Measurements from ENCODE around the gene AFF3.
A peak's percentile ranks its signal among the peaks of the same experiment; 100 is the strongest.

The AFF3 gene

GRCh38 chr2:99622534-99622933, 519.9 kb downstream of the AFF3 start:
- DNase-seq = no peak

GRCh38 chr2:99621774-99622173, 520.6 kb downstream of the AFF3 start:
- Histone ChIP-seq H4K91ac (ENCODE audit: low read depth, low read length) (peak overlapping the region; percentile 13), H2AFZ (ENCODE audit: insufficient read depth, low read length, poor library complexity) (no peak overlapping the region), H3K4me3 (ENCODE audit: low read depth, low read length) (no peak overlapping the region), H3K4me2 (ENCODE audit: low read length) (no peak overlapping the region), H2AK5ac (ENCODE audit: low read length) (no peak overlapping the region), H3K18ac (ENCODE audit: low read length) (no peak overlapping the region), H3K79me1 (ENCODE audit: low read length) (no peaks in the 10 kb centered on the region), H3K9me3 (ENCODE audit: insufficient read depth, low read depth, low read length) (peaks cover 5% of the 10 kb centered on the region), H3K27me3 (ENCODE audit: insufficient read depth, low read length) (no peaks in the 10 kb centered on the region), H3K4ac (ENCODE audit: low read depth, low read length) (no peak overlapping the region), H4K12ac (ENCODE audit: low read depth, low read length) (no peak overlapping the region), H2BK5ac (ENCODE audit: low read depth, low read length, poor library complexity) (no peak overlapping the region), H2BK120ac (ENCODE audit: insufficient read depth, low read length, poor library complexity) (no peak overlapping the region), H3K4me1 (ENCODE audit: control insufficient read depth in 1 of 2, insufficient read depth in 2 of 2, low read length in 2 of 2) (peaks cover 5 to 10% of the 10 kb centered on the region in 2 experiments), H3K23ac (ENCODE audit: low read length) (no peak overlapping the region), H3K9ac (ENCODE audit: low read length) (no peak overlapping the region), H2BK12ac (ENCODE audit: low read length) (no peak overlapping the region), H3K14ac (ENCODE audit: low read length) (no peak overlapping the region), H4K8ac (ENCODE audit: low read depth, low read length) (no peak overlapping the region), H3K27ac (ENCODE audit: low read depth, low read length) (no peak overlapping the region), H3K79me2 (ENCODE audit: control insufficient read depth, insufficient read depth, low read length, poor library complexity) (no peaks in the 10 kb centered on the region), H3K36me3 (ENCODE audit: control insufficient read depth in 1 of 2, insufficient read depth in 2 of 2, low read length in 2 of 2) (no peaks in the 10 kb centered on the region)
- no CpG with 5 or more reads among the region's 5 CpGs for WGBS (ENCODE audit: extremely low coverage, insufficient coverage, insufficient read length)
- no peak for DNase-seq

More at GRCh38 chr2:99622534-99622933, 519.9 kb downstream of the AFF3 start:
- Histone ChIP-seq H3K79me2 (ENCODE audit: control insufficient read depth, insufficient read depth, low read length, poor library complexity) (no peaks in the 10 kb centered on the region), H3K4me2 (ENCODE audit: low read length) (no peak overlapping the region), H3K36me3 (ENCODE audit: control insufficient read depth in 1 of 2, insufficient read depth in 2 of 2, low read length in 2 of 2) (no peaks in the 10 kb centered on the region), H2BK5ac (ENCODE audit: low read depth, low read length, poor library complexity) (no peak overlapping the region), H2AK5ac (ENCODE audit: low read length) (no peak overlapping the region), H2BK12ac (ENCODE audit: low read length) (no peak overlapping the region), H3K23ac (ENCODE audit: low read length) (no peak overlapping the region), H3K27ac (ENCODE audit: low read depth, low read length) (no peak overlapping the region), H3K18ac (ENCODE audit: low read length) (no peak overlapping the region), H3K27me3 (ENCODE audit: insufficient read depth, low read length) (no peaks in the 10 kb centered on the region), H2AFZ (ENCODE audit: insufficient read depth, low read length, poor library complexity) (no peak overlapping the region), H3K79me1 (ENCODE audit: low read length) (no peaks in the 10 kb centered on the region), H3K9ac (ENCODE audit: low read length) (no peak overlapping the region), H4K12ac (ENCODE audit: low read depth, low read length) (no peak overlapping the region), H2BK120ac (ENCODE audit: insufficient read depth, low read length, poor library complexity) (no peak overlapping the region), H3K4ac (ENCODE audit: low read depth, low read length) (no peak overlapping the region), H3K4me3 (ENCODE audit: low read depth, low read length) (no peak overlapping the region), H3K9me3 (ENCODE audit: insufficient read depth, low read depth, low read length) (peaks cover 5% of the 10 kb centered on the region), H4K91ac (ENCODE audit: low read depth, low read length) (no peak overlapping the region), H3K4me1 (ENCODE audit: control insufficient read depth in 1 of 2, insufficient read depth in 2 of 2, low read length in 2 of 2) (peaks cover 5 to 10% of the 10 kb centered on the region in 2 experiments), H4K8ac (ENCODE audit: low read depth, low read length) (no peak overlapping the region), H3K14ac (ENCODE audit: low read length) (no peak overlapping the region)
- WGBS (ENCODE audit: extremely low coverage, insufficient coverage, insufficient read length) = no CpG with 5 or more reads among the region's 6 CpGs

GRCh38 chr2:99621106-99621505, 521.3 kb downstream of the AFF3 start:
- no peak overlapping the region for H3K4me3 ChIP-seq (ENCODE audit: low read depth, low read length)
- no peak overlapping the region for H2AFZ ChIP-seq (ENCODE audit: insufficient read depth, low read length, poor library complexity)
- no peak overlapping the region for H3K14ac ChIP-seq (ENCODE audit: low read length)
- DNase-seq = no peak
- no peak overlapping the region for H3K9ac ChIP-seq (ENCODE audit: low read length)
- H2BK120ac ChIP-seq (ENCODE audit: insufficient read depth, low read length, poor library complexity) = no peak overlapping the region
- no peak overlapping the region for H2BK5ac ChIP-seq (ENCODE audit: low read depth, low read length, poor library complexity)
- no peaks in the 10 kb centered on the region for H3K27me3 ChIP-seq (ENCODE audit: insufficient read depth, low read length)
- no peak overlapping the region for H4K12ac ChIP-seq (ENCODE audit: low read depth, low read length)
- H3K36me3 ChIP-seq (ENCODE audit: control insufficient read depth in 1 of 2, insufficient read depth in 2 of 2, low read length in 2 of 2) = no peaks in the 10 kb centered on the region
- no peaks in the 10 kb centered on the region for H3K79me1 ChIP-seq (ENCODE audit: low read length)
- H3K9me3 ChIP-seq (ENCODE audit: insufficient read depth, low read depth, low read length) = peaks cover 5% of the 10 kb centered on the region
- no peak overlapping the region for H2AK5ac ChIP-seq (ENCODE audit: low read length)
- H3K79me2 ChIP-seq (ENCODE audit: control insufficient read depth, insufficient read depth, low read length, poor library complexity) = no peaks in the 10 kb centered on the region
- no peak overlapping the region for H2BK12ac ChIP-seq (ENCODE audit: low read length)
- no CpG with 5 or more reads among the region's 4 CpGs for WGBS (ENCODE audit: extremely low coverage, insufficient coverage, insufficient read length)
- no peak overlapping the region for H3K18ac ChIP-seq (ENCODE audit: low read length)
- no peak overlapping the region for H3K23ac ChIP-seq (ENCODE audit: low read length)
- no peak overlapping the region for H4K91ac ChIP-seq (ENCODE audit: low read depth, low read length)
- H3K27ac ChIP-seq (ENCODE audit: low read depth, low read length) = no peak overlapping the region
- peaks cover 5 to 10% of the 10 kb centered on the region in 2 experiments for H3K4me1 ChIP-seq (ENCODE audit: control insufficient read depth in 1 of 2, insufficient read depth in 2 of 2, low read length in 2 of 2)
- no peak overlapping the region for H3K4ac ChIP-seq (ENCODE audit: low read depth, low read length)
- H3K4me2 ChIP-seq (ENCODE audit: low read length) = no peak overlapping the region
- H4K8ac ChIP-seq (ENCODE audit: low read depth, low read length) = no peak overlapping the region

DNA sequence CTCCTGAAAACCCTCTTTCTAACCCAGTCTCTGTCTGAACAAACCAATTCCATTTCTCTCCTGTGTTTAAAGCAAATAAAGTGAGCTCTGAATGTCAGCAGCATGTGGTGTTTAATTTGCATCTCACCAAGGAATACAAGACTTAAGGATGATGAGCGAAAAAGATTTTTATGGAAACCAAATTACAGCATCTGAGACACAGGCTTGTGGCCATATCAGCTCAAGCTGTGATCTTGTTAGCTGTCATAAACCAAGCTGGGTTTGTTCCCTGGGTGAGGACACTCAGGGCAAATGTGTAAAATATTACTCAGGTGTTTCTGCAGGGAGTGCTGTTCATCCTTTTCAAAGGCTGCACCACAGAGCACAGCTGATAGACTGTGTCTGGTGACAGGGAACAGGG, 523.2 kb downstream of the AFF3 start:
- Histone ChIP-seq H2BK12ac (ENCODE audit: low read length) (no peak overlapping the region), H3K27me3 (ENCODE audit: insufficient read depth, low read length) (no peaks in the 10 kb centered on the region), H4K91ac (ENCODE audit: low read depth, low read length) (no peak overlapping the region), H4K8ac (ENCODE audit: low read depth, low read length) (no peak overlapping the region), H3K4ac (ENCODE audit: low read depth, low read length) (no peak overlapping the region), H3K4me3 (ENCODE audit: low read depth, low read length) (no peak overlapping the region), H3K4me1 (ENCODE audit: control insufficient read depth in 1 of 2, insufficient read depth in 2 of 2, low read length in 2 of 2) (peaks cover 5 to 10% of the 10 kb centered on the region in 2 experiments), H2BK120ac (ENCODE audit: insufficient read depth, low read length, poor library complexity) (no peak overlapping the region), H3K18ac (ENCODE audit: low read length) (no peak overlapping the region), H3K9ac (ENCODE audit: low read length) (no peak overlapping the region), H2AFZ (ENCODE audit: insufficient read depth, low read length, poor library complexity) (no peak overlapping the region), H3K9me3 (ENCODE audit: insufficient read depth, low read depth, low read length) (peaks cover 5% of the 10 kb centered on the region), H3K23ac (ENCODE audit: low read length) (no peak overlapping the region), H3K4me2 (ENCODE audit: low read length) (no peak overlapping the region), H3K14ac (ENCODE audit: low read length) (no peak overlapping the region), H3K36me3 (ENCODE audit: control insufficient read depth in 1 of 2, insufficient read depth in 2 of 2, low read length in 2 of 2) (no peaks in the 10 kb centered on the region), H3K79me2 (ENCODE audit: control insufficient read depth, insufficient read depth, low read length, poor library complexity) (no peaks in the 10 kb centered on the region), H4K12ac (ENCODE audit: low read depth, low read length) (no peak overlapping the region), H3K27ac (ENCODE audit: low read depth, low read length) (no peak overlapping the region), H2BK5ac (ENCODE audit: low read depth, low read length, poor library complexity) (no peak overlapping the region), H3K79me1 (ENCODE audit: low read length) (no peaks in the 10 kb centered on the region), H2AK5ac (ENCODE audit: low read length) (no peak overlapping the region)
- WGBS (ENCODE audit: extremely low coverage, insufficient coverage, insufficient read length) = no CpG with 5 or more reads among the region's 1 CpG
- no peak for DNase-seq
